ENCODE measurements around the gene PTPRD.

The PTPRD gene

GRCh38 chr9:8806150-8806549 is 1806.7 kb downstream of the PTPRD start:
- no peak overlapping the region for H3K4me3 ChIP-seq (ENCODE audit: insufficient read length, low read depth)
- H3K9ac ChIP-seq (ENCODE audit: insufficient read length, low read depth) = no peak overlapping the region
- TF ChIP-seq YY1 (IDR thresholded peaks at IDR 0.05; ENCODE audit: insufficient read depth, insufficient read length) (no peak), ZNF274 (IDR thresholded peaks at IDR 0.05; ENCODE audit: low read depth, low read length) (no peak), SUZ12 (IDR thresholded peaks at IDR 0.05; ENCODE audit: extremely low read depth, insufficient read depth, insufficient read length) (no peak)
- no peaks in the 10 kb centered on the region for H3K9me3 ChIP-seq (ENCODE audit: insufficient read depth, low read length)
- H3K27me3 ChIP-seq (ENCODE audit: insufficient read depth, insufficient read length) = no peaks in the 10 kb centered on the region
- peaks cover 6% of the 10 kb centered on the region for H3K36me3 ChIP-seq (ENCODE audit: insufficient read depth, insufficient read length, low read length)
- no peaks in the 10 kb centered on the region for H3K4me1 ChIP-seq (ENCODE audit: insufficient read depth, insufficient read length)
- no peak for DNase-seq (ENCODE audit: low read depth, low spot score)

- no peak overlapping the region for H3K9ac ChIP-seq (ENCODE audit: insufficient read length, low read depth)
- TF ChIP-seq YY1 (IDR thresholded peaks at IDR 0.05; ENCODE audit: insufficient read depth, insufficient read length) = no peak
- TF ChIP-seq ZNF274 (IDR thresholded peaks at IDR 0.05; ENCODE audit: low read depth, low read length) = no peak
- no peak for TF ChIP-seq SUZ12 (IDR thresholded peaks at IDR 0.05; ENCODE audit: extremely low read depth, insufficient read depth, insufficient read length)
- no peaks in the 10 kb centered on the region for H3K9me3 ChIP-seq (ENCODE audit: insufficient read depth, low read length)
- H3K4me1 ChIP-seq (ENCODE audit: insufficient read depth, insufficient read length) = no peaks in the 10 kb centered on the region
- no peak for DNase-seq (ENCODE audit: low read depth, low spot score)
- no peaks in the 10 kb centered on the region for H3K27me3 ChIP-seq (ENCODE audit: insufficient read depth, insufficient read length)
- H3K36me3 ChIP-seq (ENCODE audit: insufficient read depth, insufficient read length, low read length) = no peaks in the 10 kb centered on the region
- H3K4me3 ChIP-seq (ENCODE audit: insufficient read length, low read depth) = no peak overlapping the region
These were observed 1808.2 kb downstream of the PTPRD start for GRCh38 chr9:8804613-8805012.

DNA sequence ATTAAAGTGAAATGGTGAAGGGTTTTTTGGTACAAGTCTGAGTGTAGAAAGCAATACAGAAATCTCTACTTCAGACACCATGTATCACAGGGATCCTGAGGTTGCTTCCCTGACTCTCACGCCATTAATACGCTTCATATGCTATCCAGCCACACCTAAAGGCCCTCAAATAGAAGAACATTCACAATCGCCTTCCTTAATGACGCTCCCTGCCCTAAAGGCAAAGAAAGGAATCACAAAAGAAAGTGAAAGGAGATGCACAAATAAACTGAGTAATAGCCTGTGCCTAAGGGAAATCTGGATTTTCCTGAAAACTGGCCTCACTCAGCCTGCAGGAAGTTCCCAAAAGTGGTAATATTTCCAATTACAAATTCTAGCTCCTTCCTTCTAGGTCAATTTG is 1810.6 kb downstream of the PTPRD start:
- Histone ChIP-seq H3K27me3 (ENCODE audit: insufficient read depth, insufficient read length) (no peaks in the 10 kb centered on the region), H3K4me3 (ENCODE audit: insufficient read length, low read depth) (no peak overlapping the region), H3K9ac (ENCODE audit: insufficient read length, low read depth) (no peak overlapping the region), H3K36me3 (ENCODE audit: insufficient read depth, insufficient read length, low read length) (no peaks in the 10 kb centered on the region), H3K9me3 (ENCODE audit: insufficient read depth, low read length) (no peaks in the 10 kb centered on the region), H3K4me1 (ENCODE audit: insufficient read depth, insufficient read length) (no peaks in the 10 kb centered on the region)
- no peak for TF ChIP-seq YY1 (IDR thresholded peaks at IDR 0.05; ENCODE audit: insufficient read depth, insufficient read length)
- TF ChIP-seq ZNF274 (IDR thresholded peaks at IDR 0.05; ENCODE audit: low read depth, low read length) = no peak
- no peak for TF ChIP-seq SUZ12 (IDR thresholded peaks at IDR 0.05; ENCODE audit: extremely low read depth, insufficient read depth, insufficient read length)
- DNase-seq (ENCODE audit: low read depth, low spot score) = no peak

GRCh38 chr9:8800196-8800595 is 1812.6 kb downstream of the PTPRD start:
- Histone ChIP-seq H3K4me1 (ENCODE audit: insufficient read depth, insufficient read length) (no peaks in the 10 kb centered on the region), H3K27me3 (ENCODE audit: insufficient read depth, insufficient read length) (no peaks in the 10 kb centered on the region), H3K9me3 (ENCODE audit: insufficient read depth, low read length) (no peaks in the 10 kb centered on the region), H3K9ac (ENCODE audit: insufficient read length, low read depth) (no peak overlapping the region), H3K4me3 (ENCODE audit: insufficient read length, low read depth) (no peak overlapping the region), H3K36me3 (ENCODE audit: insufficient read depth, insufficient read length, low read length) (no peaks in the 10 kb centered on the region)
- TF ChIP-seq YY1 (IDR thresholded peaks at IDR 0.05; ENCODE audit: insufficient read depth, insufficient read length) = no peak
- no peak for TF ChIP-seq ZNF274 (IDR thresholded peaks at IDR 0.05; ENCODE audit: low read depth, low read length)
- no peak for TF ChIP-seq SUZ12 (IDR thresholded peaks at IDR 0.05; ENCODE audit: extremely low read depth, insufficient read depth, insufficient read length)
- DNase-seq (ENCODE audit: low read depth, low spot score) = no peak

GRCh38 chr9:8799615-8800014 is 1813.2 kb downstream of the PTPRD start:
- H3K36me3 ChIP-seq (ENCODE audit: insufficient read depth, insufficient read length, low read length) = no peaks in the 10 kb centered on the region
- no peak overlapping the region for H3K4me3 ChIP-seq (ENCODE audit: insufficient read length, low read depth)
- no peaks in the 10 kb centered on the region for H3K27me3 ChIP-seq (ENCODE audit: insufficient read depth, insufficient read length)
- no peak overlapping the region for H3K9ac ChIP-seq (ENCODE audit: insufficient read length, low read depth)
- no peaks in the 10 kb centered on the region for H3K4me1 ChIP-seq (ENCODE audit: insufficient read depth, insufficient read length)
- no peaks in the 10 kb centered on the region for H3K9me3 ChIP-seq (ENCODE audit: insufficient read depth, low read length)
- TF ChIP-seq SUZ12 (IDR thresholded peaks at IDR 0.05; ENCODE audit: extremely low read depth, insufficient read depth, insufficient read length) (no peak), ZNF274 (IDR thresholded peaks at IDR 0.05; ENCODE audit: low read depth, low read length) (no peak), YY1 (IDR thresholded peaks at IDR 0.05; ENCODE audit: insufficient read depth, insufficient read length) (no peak)
- DNase-seq (ENCODE audit: low read depth, low spot score) = no peak

GRCh38 chr9:8799206-8799605 is 1813.6 kb downstream of the PTPRD start:
- H3K4me1 ChIP-seq (ENCODE audit: insufficient read depth, insufficient read length) = no peaks in the 10 kb centered on the region
- TF ChIP-seq ZNF274 (IDR thresholded peaks at IDR 0.05; ENCODE audit: low read depth, low read length) = no peak
- H3K36me3 ChIP-seq (ENCODE audit: insufficient read depth, insufficient read length, low read length) = no peaks in the 10 kb centered on the region
- H3K27me3 ChIP-seq (ENCODE audit: insufficient read depth, insufficient read length) = no peaks in the 10 kb centered on the region
- DNase-seq (ENCODE audit: low read depth, low spot score) = no peak
- H3K4me3 ChIP-seq (ENCODE audit: insufficient read length, low read depth) = no peak overlapping the region
- no peak overlapping the region for H3K9ac ChIP-seq (ENCODE audit: insufficient read length, low read depth)
- H3K9me3 ChIP-seq (ENCODE audit: insufficient read depth, low read length) = no peaks in the 10 kb centered on the region

DNA sequence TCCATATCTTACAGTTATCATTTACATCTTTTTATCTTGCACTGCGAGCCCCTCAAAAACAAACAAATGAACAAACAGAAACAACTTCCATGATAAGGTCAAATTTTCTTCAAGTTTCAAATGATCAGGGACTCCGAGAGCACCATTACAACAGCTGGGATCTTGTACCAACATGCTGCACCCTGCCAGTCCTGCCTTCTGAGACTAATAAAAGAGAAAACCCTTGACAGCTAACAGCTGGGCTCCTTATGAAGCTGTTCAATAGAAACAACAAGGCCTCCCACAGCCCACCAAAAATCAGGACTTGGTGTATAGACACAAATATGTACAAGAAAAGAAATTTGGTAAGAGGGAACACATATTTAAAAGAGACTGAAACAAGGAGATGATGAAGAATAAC is 1828.0 kb downstream of the PTPRD start:
- TF ChIP-seq ZNF274 (IDR thresholded peaks at IDR 0.05; ENCODE audit: low read depth, low read length) (no peak), SUZ12 (IDR thresholded peaks at IDR 0.05; ENCODE audit: extremely low read depth, insufficient read depth, insufficient read length) (no peak), YY1 (IDR thresholded peaks at IDR 0.05; ENCODE audit: insufficient read depth, insufficient read length) (no peak)
- Histone ChIP-seq H3K27me3 (ENCODE audit: insufficient read depth, insufficient read length) (no peaks in the 10 kb centered on the region), H3K4me3 (ENCODE audit: insufficient read length, low read depth) (no peak overlapping the region), H3K9me3 (ENCODE audit: insufficient read depth, low read length) (no peaks in the 10 kb centered on the region), H3K4me1 (ENCODE audit: insufficient read depth, insufficient read length) (no peaks in the 10 kb centered on the region), H3K36me3 (ENCODE audit: insufficient read depth, insufficient read length, low read length) (no peaks in the 10 kb centered on the region), H3K9ac (ENCODE audit: insufficient read length, low read depth) (no peak overlapping the region)
- no peak for DNase-seq (ENCODE audit: low read depth, low spot score)

GRCh38 chr9:8783941-8784340 is 1828.9 kb downstream of the PTPRD start:
- Histone ChIP-seq H3K9ac (ENCODE audit: insufficient read length, low read depth) (no peak overlapping the region), H3K27me3 (ENCODE audit: insufficient read depth, insufficient read length) (no peaks in the 10 kb centered on the region), H3K9me3 (ENCODE audit: insufficient read depth, low read length) (no peaks in the 10 kb centered on the region), H3K4me3 (ENCODE audit: insufficient read length, low read depth) (no peak overlapping the region), H3K36me3 (ENCODE audit: insufficient read depth, insufficient read length, low read length) (no peaks in the 10 kb centered on the region), H3K4me1 (ENCODE audit: insufficient read depth, insufficient read length) (no peaks in the 10 kb centered on the region)
- TF ChIP-seq SUZ12 (IDR thresholded peaks at IDR 0.05; ENCODE audit: extremely low read depth, insufficient read depth, insufficient read length) (no peak), YY1 (IDR thresholded peaks at IDR 0.05; ENCODE audit: insufficient read depth, insufficient read length) (no peak), ZNF274 (IDR thresholded peaks at IDR 0.05; ENCODE audit: low read depth, low read length) (no peak)
- no peak for DNase-seq (ENCODE audit: low read depth, low spot score)
